Activated CD4-positive, alpha-beta memory T cell treated with anti-CD3 and anti-CD28 coated beads, Interleukin-2, amount 10 ng/mL, durations not matched to agents 7 days and 5 days (primary cell): ENCODE results near the gene ZNF646. TPM values are rescaled to one million over a fixed set of nuclear protein-coding genes. Genes with fewer than 3 reads are reported as not detected.
A peak's percentile ranks its signal among the peaks of the same experiment; 100 is the strongest.
"Not testable (repeated sequence)": the region's sequence is repeated elsewhere in the genome, so short reads cannot be mapped to it uniquely, and the experiment has no call there.

Source experiments
- CTCF ChIA-PET: fragments of 350-600 bp; sonication (Branson Sonifier 250); formaldehyde crosslinking; loops from one replicate; lab custom pipeline; 2021; ENCODE audit warnings: antibody characterized with exemption, inconsistent platforms; lab: Charles Lee
- POLR2A ChIA-PET: fragments of 350-600 bp; sonication (Branson Sonifier 250); formaldehyde crosslinking; loops from one replicate; lab custom pipeline; 2021; ENCODE audit warnings: antibody characterized with exemption; lab: Charles Lee
- DNase-seq: peaks from one replicate; pipeline ENCODE4 v3.0.0-alpha.2; 2020
- H3K27ac Mint-ChIP-seq: one replicate; pipeline ENCODE4 v1.8.0; 2021; ENCODE audit warnings: mild to moderate bottlenecking, mixed read lengths
- H3K27me3 Mint-ChIP-seq: one replicate; pipeline ENCODE4 v1.8.0; 2021; ENCODE audit warnings: mixed read lengths
- H3K36me3 Mint-ChIP-seq: one replicate; pipeline ENCODE4 v1.8.0; 2021; ENCODE audit warnings: low read depth, mixed read lengths
- H3K4me1 Mint-ChIP-seq: one replicate; pipeline ENCODE4 v1.8.0; 2021; ENCODE audit warnings: mixed read lengths
- H3K4me3 Mint-ChIP-seq: one replicate; pipeline ENCODE4 v1.8.0; 2021; ENCODE audit warnings: mild to moderate bottlenecking, mixed read lengths
- H3K9me3 Mint-ChIP-seq: one replicate; pipeline ENCODE4 v1.8.0; 2021; ENCODE audit warnings: mixed read lengths
- total RNA-seq, 2 experiments: library from RNA; stranded (reverse); gene quantifications; one replicate each; pipeline ENCODE4 v1.2.3, GENCODE V29; 2021

ZNF646 gene
- total RNA-seq, 2 experiments from 2014 or later = 31.9 to 32.1 TPM

GRCh38 chr16:31088459-31089183 is 14.4 kb downstream of the ZNF646 start, which contains the start of gene PRSS53:
Gene PRSS53, minus strand, starts transcription at chr16:31088943. Its CDS starts 134 bp downstream, at chr16:31088809.
- no peak within 1 kb of the TSS for H3K27ac Mint-ChIP-seq
- no peaks in the 10 kb centered on the region for H3K9me3 Mint-ChIP-seq
- peaks cover 14% of the 10 kb centered on the region for H3K36me3 Mint-ChIP-seq
- no peak within 1 kb of the TSS for H3K4me3 Mint-ChIP-seq
- H3K4me1 Mint-ChIP-seq = peaks cover 11% of the 10 kb centered on the region
- POLR2A ChIA-PET = interaction anchor here (3.5 kb wide), 1 partner anchor 15 kb away, joined by 10 read pairs; the partner anchor contains the start of genes ZNF646 and ZNF668
- no peak for DNase-seq
- CTCF ChIA-PET = no interaction called here
- H3K27me3 Mint-ChIP-seq = no peaks in the 10 kb centered on the region

DNA sequence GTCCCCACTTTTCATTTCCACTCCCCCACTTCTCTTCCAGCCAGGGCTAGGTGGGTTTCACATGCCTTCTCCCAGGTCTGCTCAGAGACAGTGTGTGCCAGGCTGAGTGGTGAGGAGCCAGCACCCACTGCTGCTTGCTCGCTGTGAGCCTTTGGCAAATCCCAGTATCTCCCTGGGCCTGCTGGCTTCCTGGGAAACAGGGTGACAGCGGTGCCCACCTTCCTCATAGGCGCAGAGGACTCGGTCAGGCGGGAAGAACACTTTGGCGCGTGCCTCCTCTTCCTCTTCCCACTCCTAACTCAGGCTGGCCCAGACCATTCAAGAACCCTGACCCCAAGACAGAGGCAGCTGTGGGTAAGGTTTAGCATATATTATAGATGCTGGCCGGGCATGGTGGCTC is 15.0 kb downstream of the ZNF646 start:
- POLR2A ChIA-PET = interaction anchor here (3.5 kb wide), 1 partner anchor 16 kb away, joined by 10 read pairs; the partner anchor contains the start of genes ZNF646 and ZNF668
- CTCF ChIA-PET = no interaction called here
- Mint-ChIP-seq H3K36me3 (peaks cover 15% of the 10 kb centered on the region), H3K27ac (no peak overlapping the region), H3K4me3 (no peak overlapping the region), H3K27me3 (no peaks in the 10 kb centered on the region), H3K4me1 (peaks cover 17% of the 10 kb centered on the region), H3K9me3 (no peaks in the 10 kb centered on the region)
- no peak for DNase-seq

GRCh38 chr16:31090540-31090939 is 16.3 kb downstream of the ZNF646 start:
- Mint-ChIP-seq H3K4me1 (peaks cover 27% of the 10 kb centered on the region), H3K27ac (no peak overlapping the region), H3K27me3 (no peaks in the 10 kb centered on the region), H3K36me3 (peaks cover 15% of the 10 kb centered on the region), H3K9me3 (no peaks in the 10 kb centered on the region), H3K4me3 (no peak overlapping the region)
- ChIA-PET CTCF (no interaction called here), POLR2A (interaction anchor here (3.5 to 4.1 kb wide), 2 partner anchors 17 kb away, joined by 10 to 26 read pairs; partner anchors contain the start of genes ZNF646 and ZNF668)
- DNase-seq = no peak

DNA sequence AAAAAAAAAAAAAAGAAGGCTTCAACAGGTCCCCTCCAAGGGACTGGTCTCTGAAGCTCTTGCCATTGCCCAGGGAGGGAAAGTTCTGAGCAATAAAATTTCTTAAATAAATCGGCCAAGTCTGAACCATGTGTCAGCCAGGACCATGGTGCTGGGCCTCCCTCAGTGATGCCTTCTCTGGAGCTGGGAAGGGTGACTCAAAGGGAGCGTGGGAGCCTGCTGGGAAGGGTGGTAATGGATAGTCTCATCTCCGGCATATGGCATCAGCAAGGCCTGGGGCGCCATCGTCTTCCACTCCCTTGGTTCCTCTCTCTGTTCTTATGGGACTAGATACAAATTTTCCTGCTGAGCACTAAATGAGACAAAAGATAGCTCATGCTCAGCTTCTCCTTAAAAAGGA is 18.1 kb downstream of the ZNF646 start:
- peaks cover 11% of the 10 kb centered on the region for H3K36me3 Mint-ChIP-seq
- ChIA-PET CTCF (interaction anchor here (0.8 to 3.2 kb wide), 5 partner anchors 18 to 776 kb away, joined by 3 to 12 read pairs (median 5); partner anchors contain the start of genes HSD3B7, ZNF646 and ZNF668), POLR2A (interaction anchor here (1.2 to 4.1 kb wide), 4 partner anchors 11 to 88 kb away, joined by 3 to 26 read pairs (median 4); partner anchors contain the start of genes FUS, ZNF646 and ZNF668)
- no peaks in the 10 kb centered on the region for H3K9me3 Mint-ChIP-seq
- no peak for DNase-seq
- no peaks in the 10 kb centered on the region for H3K27me3 Mint-ChIP-seq
- H3K4me3 Mint-ChIP-seq = peak overlapping the region; percentile 17
- peaks cover 33% of the 10 kb centered on the region for H3K4me1 Mint-ChIP-seq
- no peak overlapping the region for H3K27ac Mint-ChIP-seq

- no peaks in the 10 kb centered on the region for H3K9me3 Mint-ChIP-seq
- H3K4me1 Mint-ChIP-seq = peaks cover 33% of the 10 kb centered on the region
- POLR2A ChIA-PET = interaction anchor here (1.0 to 4.1 kb wide), 7 partner anchors 20 to 95 kb away, joined by 3 to 26 read pairs (median 5); partner anchors contain the start of genes FUS, KAT8, ZNF646 and ZNF668
- H3K27me3 Mint-ChIP-seq = no peaks in the 10 kb centered on the region
- peaks cover 11% of the 10 kb centered on the region for H3K36me3 Mint-ChIP-seq
- peak overlapping the region; percentile 66 for H3K4me3 Mint-ChIP-seq
- CTCF ChIA-PET = interaction anchor here (1.3 to 3.2 kb wide), 5 partner anchors 14 to 289 kb away, joined by 3 to 24 read pairs (median 5); partner anchors contain the start of genes HSD3B7, ZNF646 and ZNF668
- H3K27ac Mint-ChIP-seq = peak overlapping the region; percentile 28
- no peak for DNase-seq
Measured at GRCh38 chr16:31093132-31093703, 19.0 kb downstream of the ZNF646 start.

DNA sequence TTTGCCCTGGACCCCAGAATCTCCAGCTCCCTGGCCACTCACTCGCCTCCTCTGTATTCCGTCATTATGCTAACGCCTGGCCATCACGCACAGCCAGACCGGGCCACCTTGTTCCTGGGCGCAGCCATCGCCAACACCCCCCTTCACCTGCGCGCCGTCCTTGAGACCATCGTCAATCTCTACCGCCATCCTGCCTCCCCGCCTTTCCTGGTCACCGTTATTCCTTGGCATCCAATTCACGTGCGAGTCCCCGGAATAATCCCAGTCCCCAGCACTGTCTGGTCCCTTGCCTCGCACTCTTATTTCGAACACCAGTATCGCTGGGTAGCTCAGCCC is 19.8 kb downstream of the ZNF646 start:
- Mint-ChIP-seq H3K4me3 (peak overlapping the region; percentile 92), H3K36me3 (peaks cover 11% of the 10 kb centered on the region), H3K27ac (peak overlapping the region; percentile 85), H3K4me1 (peaks cover 33% of the 10 kb centered on the region), H3K27me3 (no peaks in the 10 kb centered on the region), H3K9me3 (no peaks in the 10 kb centered on the region)
- DNase-seq = no peak
- POLR2A ChIA-PET = interaction anchor here (0.8 to 4.1 kb wide), 6 partner anchors 20 to 95 kb away, joined by 3 to 26 read pairs (median 4); partner anchors contain the start of genes KAT8, STX4, ZNF646 and ZNF668
- CTCF ChIA-PET = interaction anchor here (1.3 to 3.2 kb wide), 4 partner anchors 13 to 109 kb away, joined by 3 to 24 read pairs (median 8); partner anchors contain the start of genes HSD3B7, ZNF646 and ZNF668

- ChIA-PET POLR2A (interaction anchor here (0.8 to 4.1 kb wide), 6 partner anchors 21 to 96 kb away, joined by 3 to 26 read pairs (median 4); partner anchors contain the start of genes KAT8, STX4, ZNF646 and ZNF668), CTCF (interaction anchor here (1.3 to 3.2 kb wide), 5 partner anchors 12 to 110 kb away, joined by 3 to 24 read pairs (median 7); partner anchors contain the start of genes HSD3B7, ZNF646 and ZNF668)
- H3K36me3 Mint-ChIP-seq = peaks cover 11% of the 10 kb centered on the region
- peak; percentile 90 for DNase-seq
- no peaks in the 10 kb centered on the region for H3K9me3 Mint-ChIP-seq
- H3K27ac Mint-ChIP-seq = peak within 1 kb of the TSS; percentile 85
- no peaks in the 10 kb centered on the region for H3K27me3 Mint-ChIP-seq
- H3K4me1 Mint-ChIP-seq = peaks cover 33% of the 10 kb centered on the region
- peak within 1 kb of the TSS; percentile 92 for H3K4me3 Mint-ChIP-seq
Measured at GRCh38 chr16:31094424-31095120, 20.4 kb downstream of the ZNF646 start, which contains the start of gene VKORC1. Gene VKORC1, minus strand, starts transcription at chr16:31094797. Its CDS starts 68 bp downstream, at chr16:31094729.

DNA sequence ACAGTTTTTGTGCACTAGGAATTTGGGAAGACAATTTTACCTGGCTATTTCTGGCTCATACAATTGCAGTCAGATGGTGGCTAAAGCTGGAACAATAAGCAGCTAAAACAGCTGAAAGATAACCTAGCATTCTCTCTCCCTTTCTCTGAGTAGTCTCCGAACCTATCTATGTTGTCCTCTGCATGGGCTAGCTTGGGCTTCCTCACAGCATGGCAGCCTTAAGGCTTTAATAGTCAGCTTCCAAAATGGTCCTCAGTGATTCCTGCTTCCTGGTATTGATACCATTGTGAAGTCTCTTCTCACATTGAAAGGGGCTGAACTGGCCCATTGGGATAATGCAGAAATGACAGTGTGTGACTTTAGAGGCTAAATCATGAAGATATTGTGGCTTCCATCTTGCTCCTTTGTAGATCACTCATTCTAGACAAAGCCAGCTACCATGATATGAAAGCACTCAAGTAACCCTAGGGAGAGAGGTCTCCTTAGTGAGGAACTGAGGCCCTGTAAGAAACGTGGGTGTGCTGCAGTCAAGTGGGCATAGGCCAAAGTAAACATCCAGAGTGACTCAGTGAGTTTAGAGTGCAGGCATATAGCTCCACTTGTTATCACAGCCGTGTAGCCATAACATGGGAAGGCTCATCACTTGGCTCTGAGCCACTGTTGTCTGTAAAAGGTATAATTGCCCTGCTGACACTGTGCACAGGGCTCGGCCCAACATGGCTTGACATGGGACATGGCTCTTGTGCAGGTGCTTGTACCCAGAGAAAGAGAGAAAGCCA is 25.8 kb downstream of the ZNF646 start:
- ChIA-PET CTCF (interaction anchor here (1.4 to 3.5 kb wide), 2 partner anchors 26 to 42 kb away, joined by 4 to 12 read pairs; partner anchors contain the start of genes ZNF646 and ZNF668), POLR2A (interaction anchor here (1.0 to 2.2 kb wide), 2 partner anchors 17 to 150 kb away, joined by 3 to 12 read pairs; partner anchors contain the start of gene KAT8)
- Mint-ChIP-seq H3K27ac (no peak overlapping the region), H3K9me3 (no peaks in the 10 kb centered on the region), H3K4me1 (peaks cover 9% of the 10 kb centered on the region), H3K36me3 (no peaks in the 10 kb centered on the region), H3K27me3 (no peaks in the 10 kb centered on the region), H3K4me3 (no peak overlapping the region)
- no peak for DNase-seq

- H3K36me3 Mint-ChIP-seq, H3K27ac Mint-ChIP-seq, H3K4me1 Mint-ChIP-seq, H3K4me3 Mint-ChIP-seq, H3K9me3 Mint-ChIP-seq, H3K27me3 Mint-ChIP-seq, DNase-seq: not testable (repeated sequence)
- CTCF ChIA-PET = interaction anchor here (0.7 to 3.5 kb wide), 4 partner anchors 14 to 41 kb away, joined by 3 to 12 read pairs (median 6); partner anchors contain the start of genes KAT8, ZNF646 and ZNF668
- POLR2A ChIA-PET = interaction anchor here (0.9 to 2.2 kb wide), 3 partner anchors 16 to 106 kb away, joined by 3 to 12 read pairs (median 4); partner anchors contain the start of gene KAT8
Measured at GRCh38 chr16:31100876-31101641, 26.8 kb downstream of the ZNF646 start.

DNA sequence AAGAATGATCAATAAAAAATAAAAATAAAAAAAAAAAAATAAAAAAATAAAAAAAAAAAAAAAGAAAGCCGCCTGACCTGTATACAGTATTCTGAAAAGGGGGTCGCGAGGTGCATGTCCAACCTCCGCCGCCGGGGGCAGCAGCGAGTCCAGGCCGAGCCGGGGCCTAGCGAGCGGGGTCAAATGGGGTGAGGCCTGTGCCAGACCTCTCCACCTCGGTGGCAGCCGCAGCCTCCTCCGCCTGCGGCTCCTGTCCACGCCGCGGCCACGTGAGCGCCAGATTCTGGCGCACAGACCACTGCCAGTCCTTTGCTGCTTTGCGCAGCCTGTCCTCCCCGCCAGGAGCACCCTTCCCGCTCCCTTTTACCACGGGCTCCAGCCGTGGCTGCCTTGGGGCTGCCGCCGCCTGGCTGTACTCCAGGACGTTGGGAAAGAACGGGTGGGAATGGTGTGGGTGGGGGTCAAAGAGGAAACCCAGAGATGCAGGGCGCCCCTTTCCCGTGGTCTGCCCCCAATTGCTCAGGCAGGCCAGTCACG is 31.5 kb downstream of the ZNF646 start:
- CTCF ChIA-PET = no interaction called here
- Mint-ChIP-seq H3K36me3 (peaks cover 9% of the 10 kb centered on the region), H3K4me3 (peak overlapping the region; percentile 13), H3K27ac (peak overlapping the region; percentile 40), H3K4me1 (peaks cover 28% of the 10 kb centered on the region), H3K27me3 (no peaks in the 10 kb centered on the region), H3K9me3 (no peaks in the 10 kb centered on the region)
- POLR2A ChIA-PET = no interaction called here
- DNase-seq = peak; percentile 81
